SU-DHL-6 (cell line): ENCODE results near the gene VWDE.

Source experiments
- EZH2phosphoT487 ChIP-seq: fragments of 200-600 bp; sonication (generic), shearing (Covaris generic); conservative IDR thresholded peaks from 2 replicates; pipeline ENCODE4 v1.6.1; 2018; ENCODE audit warnings: mild to moderate bottlenecking, antibody characterized with exemption, low read length, moderate library complexity, mixed read lengths
- TF ChIP-seq, protein P1 (sequence below): fragments of 200-600 bp; sonication (generic); IDR thresholded peaks from one replicate; pipeline ENCODE4 v1.5.1; 2017; ENCODE audit warnings: antibody characterized with exemption, mild to moderate bottlenecking, low read length, moderate library complexity; ENCODE audit not compliant: insufficient read depth, poor library complexity, severe bottlenecking

- TF ChIP-seq, protein P1, sequence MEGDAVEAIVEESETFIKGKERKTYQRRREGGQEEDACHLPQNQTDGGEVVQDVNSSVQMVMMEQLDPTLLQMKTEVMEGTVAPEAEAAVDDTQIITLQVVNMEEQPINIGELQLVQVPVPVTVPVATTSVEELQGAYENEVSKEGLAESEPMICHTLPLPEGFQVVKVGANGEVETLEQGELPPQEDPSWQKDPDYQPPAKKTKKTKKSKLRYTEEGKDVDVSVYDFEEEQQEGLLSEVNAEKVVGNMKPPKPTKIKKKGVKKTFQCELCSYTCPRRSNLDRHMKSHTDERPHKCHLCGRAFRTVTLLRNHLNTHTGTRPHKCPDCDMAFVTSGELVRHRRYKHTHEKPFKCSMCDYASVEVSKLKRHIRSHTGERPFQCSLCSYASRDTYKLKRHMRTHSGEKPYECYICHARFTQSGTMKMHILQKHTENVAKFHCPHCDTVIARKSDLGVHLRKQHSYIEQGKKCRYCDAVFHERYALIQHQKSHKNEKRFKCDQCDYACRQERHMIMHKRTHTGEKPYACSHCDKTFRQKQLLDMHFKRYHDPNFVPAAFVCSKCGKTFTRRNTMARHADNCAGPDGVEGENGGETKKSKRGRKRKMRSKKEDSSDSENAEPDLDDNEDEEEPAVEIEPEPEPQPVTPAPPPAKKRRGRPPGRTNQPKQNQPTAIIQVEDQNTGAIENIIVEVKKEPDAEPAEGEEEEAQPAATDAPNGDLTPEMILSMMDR: no peak
- no peak for TF ChIP-seq EZH2phosphoT487
Measured at GRCh38 chr7:12409097-12409711, 5.5 kb upstream of the VWDE start.
